K562 (cell line): ENCODE results near the gene CTXN1. TPM values are rescaled to one million over a fixed set of nuclear protein-coding genes. Genes with fewer than 3 reads are reported as not detected.

Experiments used
- AFF1 ChIP-seq, 2 experiments: fragments of 450-650 bp; IDR thresholded peaks; 2 replicates each; pipeline ENCODE4 v1.6.1; 2018; ENCODE audit warnings: mild to moderate bottlenecking in 2 of 2, low read depth in 1 of 2; ENCODE audit not compliant: partially characterized antibody in 2 of 2
- CXXC5 ChIP-seq: fragments of 250-450 bp; sonication (Bioruptor Pico); IDR thresholded peaks from 2 replicates; pipeline ENCODE4 v1.8.0; 2022; ENCODE audit warnings: inconsistent platforms, mild to moderate bottlenecking, moderate library complexity
- JUN ChIP-seq, 2 experiments: sonication (generic) in 1 of 2; formaldehyde crosslinking in 1 of 2; IDR thresholded peaks; 2 replicates each; pipeline versions ENCODE4 v1.6.1 to v1.8.0; 2012 to 2022; ENCODE audit warnings: borderline replicate concordance in 2 of 2, mild to moderate bottlenecking in 2 of 2, improper control_type of control experiment in 1 of 2, low read depth in 1 of 2, low read length in 1 of 2, missing genetic modification reagents in 1 of 2
- KLF16 ChIP-seq: IDR thresholded peaks from 2 replicates; pipeline ENCODE4 v1.6.1; 2016; ENCODE audit warnings: antibody characterized with exemption
- NFRKB ChIP-seq: fragments of 450-650 bp; IDR thresholded peaks from 2 replicates; pipeline ENCODE4 v1.6.1; 2016; ENCODE audit warnings: low read depth
- RBM39 ChIP-seq: fragments of 200-400 bp; formaldehyde crosslinking; optimal IDR thresholded peaks from 2 replicates; pipeline ENCODE3; 2018; ENCODE audit warnings: low read depth, low read length
- SREBF1 ChIP-seq: fragments of 150-350 bp; IDR thresholded peaks from 2 replicates; pipeline ENCODE4 v1.6.1; 2014; ENCODE audit warnings: antibody characterized with exemption, low read depth, low read length, borderline replicate concordance
- TEAD2 ChIP-seq: fragments of 450-650 bp; IDR thresholded peaks from 2 replicates; pipeline ENCODE4 v1.6.1; 2016; ENCODE audit warnings: missing genetic modification characterization, control low read depth, missing compliant biosample characterization
- YY1 ChIP-seq, 3 experiments: IDR thresholded peaks; 2 replicates each; pipeline ENCODE4 v1.6.1; 2011; ENCODE audit warnings: low read length in 2 of 3, mild to moderate bottlenecking in 2 of 3, moderate library complexity in 2 of 3, borderline replicate concordance in 1 of 3, control low read depth in 1 of 3, low read depth in 1 of 3; ENCODE audit not compliant: insufficient read depth in 3 of 3, insufficient replicate concordance in 2 of 3, control insufficient read depth in 1 of 3, insufficient read length in 1 of 3; ENCODE audit errors: extremely low read depth in 1 of 3
- ZBTB26 ChIP-seq: fragments of 450-650 bp; formaldehyde crosslinking; IDR thresholded peaks from 2 replicates; pipeline ENCODE4 v1.4.0; 2022; ENCODE audit warnings: missing genetic modification characterization
- ZNF134 ChIP-seq: fragments of 250-450 bp; sonication (Bioruptor Pico); conservative IDR thresholded peaks from 2 replicates; pipeline ENCODE4 v1.4.0; 2020
- ZNF165 ChIP-seq: fragments of 250-450 bp; sonication (Bioruptor Pico); IDR thresholded peaks from 2 replicates; pipeline ENCODE4 v1.4.0; 2020; ENCODE audit warnings: borderline replicate concordance
- ZNF174 ChIP-seq: fragments of 250-450 bp; sonication (Bioruptor Pico); IDR thresholded peaks from 2 replicates; pipeline ENCODE4 v1.4.0; 2020; ENCODE audit warnings: mild to moderate bottlenecking
- ZNF282 ChIP-seq: sonication (generic); formaldehyde crosslinking; IDR thresholded peaks from 2 replicates; pipeline ENCODE4 v1.8.1; 2023; ENCODE audit warnings: missing genetic modification reagents
- polyA plus RNA-seq, 8 experiments: library from polyadenylated mRNA; depleted of rRNA in 4 of 8; stranded (reverse) in 5 of 8; unstranded in 3 of 8; fragments of >200 nt; fragmentation: Nextera tagmentation in 2 of 8; fragmentation: Illumina TruSeq in 1 of 8; extraction: Ambion mirVana in 2 of 8; extraction: Trizol in 1 of 8; gene quantifications; 2 replicates each; pipeline versions ENCODE4 v1.2.1 to v1.2.3, GENCODE V29; 2011 to 2014; ENCODE audit warnings: inconsistent platforms in 1 of 8, missing spikeins in 1 of 8
- total RNA-seq, 7 experiments: library from RNA; depleted of rRNA in 6 of 7; stranded (reverse); fragments of >200 nt in 6 of 7; fragmentation: Illumina TruSeq in 2 of 7; extraction: Trizol in 2 of 7; gene quantifications; 2 replicates each; pipeline versions ENCODE4 v1.2.1 to v1.2.3, GENCODE V29; 2011 to 2021; ENCODE audit warnings: low replicate concordance in 1 of 7

CTXN1 gene
- total and polyA plus RNA-seq, 9 of the 15 experiments (the other 6 are each of a cell fraction or from before 2014, with no cell fraction given) = 0.15 to 37.4 (median 1.8) TPM; not detected in 2

GRCh38 chr19:7919610-7920518 is 6.1 kb downstream of the CTXN1 start, which contains the start of gene SNAPC2 (continued):
- no peak for TF ChIP-seq ZBTB26
- no peak for TF ChIP-seq RBM39
- TF ChIP-seq ZNF174 (CRISPR knock-in tag) = no peak
- no peak for TF ChIP-seq ZNF282 (CRISPR knock-in tag)
- TF ChIP-seq SREBF1 = no peak
- TF ChIP-seq AFF1 (IDR thresholded peaks at IDR 0.05; ENCODE audit: low read depth in 1 of 2, partially characterized antibody in 2 of 2) = no peak
- TF ChIP-seq KLF16 = peak; percentile 73
- TF ChIP-seq NFRKB = no peak
- no peak for TF ChIP-seq JUN (IDR thresholded peaks at IDR 0.05; ENCODE audit: borderline replicate concordance, low read depth, low read length)
- TF ChIP-seq JUN (CRISPR knock-in tag; IDR thresholded peaks at IDR 0.05; ENCODE audit: borderline replicate concordance) = no peak; the same call in 1 of the 2 replicates
- peak; percentile 81 for TF ChIP-seq CXXC5 (CRISPR knock-in tag)
- TF ChIP-seq ZNF165 (CRISPR knock-in tag) = no peak
- TF ChIP-seq YY1 (IDR thresholded peaks at IDR 0.05; ENCODE audit: borderline replicate concordance in 1 of 3, control insufficient read depth in 1 of 3, extremely low read depth in 1 of 3, insufficient read depth in 3 of 3, insufficient read length in 1 of 3, insufficient replicate concordance in 2 of 3, low read depth in 1 of 3, low read length in 2 of 3) = peak in 2 of 3 experiments; percentile 38 to 53
- no peak for TF ChIP-seq TEAD2 (tag)
- TF ChIP-seq ZNF134 (CRISPR knock-in tag) = no peak
